ENCODE data around the gene LCE5A.

DNA sequence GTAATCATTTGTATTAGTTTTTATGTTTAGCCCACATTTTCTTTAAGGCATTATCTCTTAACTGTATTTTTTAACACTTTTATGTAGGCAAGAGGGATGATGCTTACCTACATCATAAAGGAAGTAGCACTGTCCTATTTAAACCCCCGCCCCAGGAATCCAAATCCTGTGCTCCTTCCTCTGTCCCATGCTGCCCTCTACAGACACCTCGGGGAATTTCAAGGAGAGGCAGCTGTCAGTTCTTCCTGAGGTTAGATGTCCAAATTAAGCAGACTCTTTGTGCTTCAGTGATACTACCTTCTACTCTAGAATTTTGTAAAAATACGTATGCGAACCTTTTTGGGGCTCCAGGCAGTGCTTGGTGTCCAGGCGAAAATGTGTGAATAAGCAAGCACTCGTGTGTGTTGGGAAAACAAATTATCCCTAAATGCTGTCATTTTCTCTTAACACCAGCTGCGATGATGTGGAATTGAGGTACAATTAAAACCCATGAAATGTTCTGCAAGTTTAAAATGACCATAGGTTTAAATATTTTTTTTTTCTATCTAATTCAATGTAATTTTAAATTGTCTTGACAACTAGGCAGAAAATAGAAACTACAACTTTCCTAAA is 22.8 kb downstream of the LCE5A start:
- TF ChIP-seq, protein P1, sequence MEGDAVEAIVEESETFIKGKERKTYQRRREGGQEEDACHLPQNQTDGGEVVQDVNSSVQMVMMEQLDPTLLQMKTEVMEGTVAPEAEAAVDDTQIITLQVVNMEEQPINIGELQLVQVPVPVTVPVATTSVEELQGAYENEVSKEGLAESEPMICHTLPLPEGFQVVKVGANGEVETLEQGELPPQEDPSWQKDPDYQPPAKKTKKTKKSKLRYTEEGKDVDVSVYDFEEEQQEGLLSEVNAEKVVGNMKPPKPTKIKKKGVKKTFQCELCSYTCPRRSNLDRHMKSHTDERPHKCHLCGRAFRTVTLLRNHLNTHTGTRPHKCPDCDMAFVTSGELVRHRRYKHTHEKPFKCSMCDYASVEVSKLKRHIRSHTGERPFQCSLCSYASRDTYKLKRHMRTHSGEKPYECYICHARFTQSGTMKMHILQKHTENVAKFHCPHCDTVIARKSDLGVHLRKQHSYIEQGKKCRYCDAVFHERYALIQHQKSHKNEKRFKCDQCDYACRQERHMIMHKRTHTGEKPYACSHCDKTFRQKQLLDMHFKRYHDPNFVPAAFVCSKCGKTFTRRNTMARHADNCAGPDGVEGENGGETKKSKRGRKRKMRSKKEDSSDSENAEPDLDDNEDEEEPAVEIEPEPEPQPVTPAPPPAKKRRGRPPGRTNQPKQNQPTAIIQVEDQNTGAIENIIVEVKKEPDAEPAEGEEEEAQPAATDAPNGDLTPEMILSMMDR (IDR thresholded peaks at IDR 0.05; ENCODE audit: insufficient read depth, low read length): peak; percentile 71
- no peak for TF ChIP-seq POLR2AphosphoS5 (IDR thresholded peaks at IDR 0.05; ENCODE audit: low read depth)
- TF ChIP-seq, protein P2, sequence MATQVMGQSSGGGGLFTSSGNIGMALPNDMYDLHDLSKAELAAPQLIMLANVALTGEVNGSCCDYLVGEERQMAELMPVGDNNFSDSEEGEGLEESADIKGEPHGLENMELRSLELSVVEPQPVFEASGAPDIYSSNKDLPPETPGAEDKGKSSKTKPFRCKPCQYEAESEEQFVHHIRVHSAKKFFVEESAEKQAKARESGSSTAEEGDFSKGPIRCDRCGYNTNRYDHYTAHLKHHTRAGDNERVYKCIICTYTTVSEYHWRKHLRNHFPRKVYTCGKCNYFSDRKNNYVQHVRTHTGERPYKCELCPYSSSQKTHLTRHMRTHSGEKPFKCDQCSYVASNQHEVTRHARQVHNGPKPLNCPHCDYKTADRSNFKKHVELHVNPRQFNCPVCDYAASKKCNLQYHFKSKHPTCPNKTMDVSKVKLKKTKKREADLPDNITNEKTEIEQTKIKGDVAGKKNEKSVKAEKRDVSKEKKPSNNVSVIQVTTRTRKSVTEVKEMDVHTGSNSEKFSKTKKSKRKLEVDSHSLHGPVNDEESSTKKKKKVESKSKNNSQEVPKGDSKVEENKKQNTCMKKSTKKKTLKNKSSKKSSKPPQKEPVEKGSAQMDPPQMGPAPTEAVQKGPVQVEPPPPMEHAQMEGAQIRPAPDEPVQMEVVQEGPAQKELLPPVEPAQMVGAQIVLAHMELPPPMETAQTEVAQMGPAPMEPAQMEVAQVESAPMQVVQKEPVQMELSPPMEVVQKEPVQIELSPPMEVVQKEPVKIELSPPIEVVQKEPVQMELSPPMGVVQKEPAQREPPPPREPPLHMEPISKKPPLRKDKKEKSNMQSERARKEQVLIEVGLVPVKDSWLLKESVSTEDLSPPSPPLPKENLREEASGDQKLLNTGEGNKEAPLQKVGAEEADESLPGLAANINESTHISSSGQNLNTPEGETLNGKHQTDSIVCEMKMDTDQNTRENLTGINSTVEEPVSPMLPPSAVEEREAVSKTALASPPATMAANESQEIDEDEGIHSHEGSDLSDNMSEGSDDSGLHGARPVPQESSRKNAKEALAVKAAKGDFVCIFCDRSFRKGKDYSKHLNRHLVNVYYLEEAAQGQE (IDR thresholded peaks at IDR 0.05; ENCODE audit: insufficient replicate concordance, low read depth): no peak
